Bronchial epithelial cell (primary cell): Measurements from ENCODE around the gene ADRB1. TPM values are rescaled to one million over a fixed set of nuclear protein-coding genes. Genes with fewer than 3 reads are reported as not detected.

Source experiments
- DNase-seq: peaks from one replicate; pipeline ENCODE4 v3.0.0-alpha.2; 2010; ENCODE audit warnings: low read depth
- FAIRE-seq: peaks from 2 replicates; lab custom pipeline; 2011; peaks lifted over from hg19 to GRCh38; lab: Jason Lieb, UNC
- H3K27me3 ChIP-seq: 2 replicates; pipeline ENCODE4 v1.5.1; 2011; ENCODE audit warnings: low read length; ENCODE audit not compliant: control insufficient read depth, insufficient read depth
- H3K36me3 ChIP-seq: 2 replicates; pipeline ENCODE4 v1.5.1; 2011; ENCODE audit warnings: low read length; ENCODE audit not compliant: control insufficient read depth, insufficient read depth
- H3K4me3 ChIP-seq: 2 replicates; pipeline ENCODE4 v1.5.1; 2011; ENCODE audit warnings: mild to moderate bottlenecking, low read depth, low read length, control low read depth
- CTCF ChIP-seq: IDR thresholded peaks from 2 replicates; pipeline ENCODE4 v1.5.1; 2011; ENCODE audit warnings: mild to moderate bottlenecking, moderate library complexity, low read length, control low read depth, inconsistent platforms; ENCODE audit not compliant: insufficient read depth, severe bottlenecking
- total RNA-seq: library from RNA; depleted of rRNA; stranded (reverse); fragments of >200 nt; gene quantifications from 2 replicates; pipeline ENCODE4 v1.2.1, GENCODE V29; 2014

The ADRB1 gene
- total RNA-seq, 1 donor from 2014 or later, result 1.8 TPM

- TF ChIP-seq CTCF, result no peak
- H3K4me3 ChIP-seq, result no peak overlapping the region
- no peaks in the 10 kb centered on the region for H3K36me3 ChIP-seq
- FAIRE-seq (no peak), DNase-seq (no peak)
- no peaks in the 10 kb centered on the region for H3K27me3 ChIP-seq
These were observed 28.0 kb upstream of the ADRB1 start for GRCh38 chr10:114015708-114016107.

- no peak for TF ChIP-seq CTCF
These were observed 26.4 kb upstream of the ADRB1 start for GRCh38 chr10:114017271-114017670.

GRCh38 chr10:114017873-114018272 lies 25.8 kb upstream of the ADRB1 start:
- H3K36me3 ChIP-seq, result no peaks in the 10 kb centered on the region
- no peak overlapping the region for H3K4me3 ChIP-seq
- FAIRE-seq (no peak), DNase-seq (no peak)
- no peak for TF ChIP-seq CTCF
- no peaks in the 10 kb centered on the region for H3K27me3 ChIP-seq

More at GRCh38 chr10:114017271-114017670, 26.4 kb upstream of the ADRB1 start:
- DNase-seq (no peak), FAIRE-seq (no peak)
- no peaks in the 10 kb centered on the region for H3K36me3 ChIP-seq
- H3K27me3 ChIP-seq, result no peaks in the 10 kb centered on the region
- H3K4me3 ChIP-seq, result no peak overlapping the region

GRCh38 chr10:114019226-114019625 lies 24.4 kb upstream of the ADRB1 start:
- no peaks in the 10 kb centered on the region for H3K36me3 ChIP-seq
- no peak for DNase-seq
- H3K27me3 ChIP-seq, result no peaks in the 10 kb centered on the region
- H3K4me3 ChIP-seq, result no peak overlapping the region
- TF ChIP-seq CTCF, result no peak
- no peak for FAIRE-seq

- FAIRE-seq (no peak), DNase-seq (no peak)
- no peaks in the 10 kb centered on the region for H3K36me3 ChIP-seq
- no peak overlapping the region for H3K4me3 ChIP-seq
- no peaks in the 10 kb centered on the region for H3K27me3 ChIP-seq
- no peak for TF ChIP-seq CTCF
These were observed 22.5 kb upstream of the ADRB1 start for GRCh38 chr10:114021154-114021553.
